ENCODE data around the gene TADA2B.

DNA sequence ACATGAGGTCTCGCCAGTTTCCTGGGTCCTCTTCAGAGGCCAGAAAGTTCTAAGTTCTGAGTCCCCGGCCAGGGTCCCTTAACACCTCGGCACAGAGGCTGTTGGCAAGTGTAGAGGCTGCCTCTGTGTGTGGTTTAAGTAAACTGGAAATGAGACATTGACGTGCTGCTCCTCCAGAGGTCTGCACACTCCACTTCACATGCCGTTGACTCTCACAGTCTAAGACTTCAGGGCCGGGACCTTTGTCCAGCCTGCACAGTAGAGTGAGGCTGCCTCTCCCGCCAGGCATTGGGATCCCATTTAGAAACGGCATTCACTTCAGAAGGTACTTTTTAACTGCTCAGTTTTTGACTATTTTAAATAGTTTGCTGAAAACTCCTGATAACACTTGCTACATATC, 10.6 kb upstream of the TADA2B start:
- TF ChIP-seq, protein P1, sequence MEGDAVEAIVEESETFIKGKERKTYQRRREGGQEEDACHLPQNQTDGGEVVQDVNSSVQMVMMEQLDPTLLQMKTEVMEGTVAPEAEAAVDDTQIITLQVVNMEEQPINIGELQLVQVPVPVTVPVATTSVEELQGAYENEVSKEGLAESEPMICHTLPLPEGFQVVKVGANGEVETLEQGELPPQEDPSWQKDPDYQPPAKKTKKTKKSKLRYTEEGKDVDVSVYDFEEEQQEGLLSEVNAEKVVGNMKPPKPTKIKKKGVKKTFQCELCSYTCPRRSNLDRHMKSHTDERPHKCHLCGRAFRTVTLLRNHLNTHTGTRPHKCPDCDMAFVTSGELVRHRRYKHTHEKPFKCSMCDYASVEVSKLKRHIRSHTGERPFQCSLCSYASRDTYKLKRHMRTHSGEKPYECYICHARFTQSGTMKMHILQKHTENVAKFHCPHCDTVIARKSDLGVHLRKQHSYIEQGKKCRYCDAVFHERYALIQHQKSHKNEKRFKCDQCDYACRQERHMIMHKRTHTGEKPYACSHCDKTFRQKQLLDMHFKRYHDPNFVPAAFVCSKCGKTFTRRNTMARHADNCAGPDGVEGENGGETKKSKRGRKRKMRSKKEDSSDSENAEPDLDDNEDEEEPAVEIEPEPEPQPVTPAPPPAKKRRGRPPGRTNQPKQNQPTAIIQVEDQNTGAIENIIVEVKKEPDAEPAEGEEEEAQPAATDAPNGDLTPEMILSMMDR (conservative IDR thresholded peaks at IDR 0.05; ENCODE audit: low read length), result no peak
- no peak for TF ChIP-seq EZH2phosphoT487 (IDR thresholded peaks at IDR 0.05; ENCODE audit: borderline replicate concordance)

Data from Loucy (cell line).